ENCODE measurements around the gene ACOXL.

- TF ChIP-seq EZH2 (IDR thresholded peaks at IDR 0.05; ENCODE audit: insufficient read depth, poor library complexity, severe bottlenecking), result no peak
- no peak for TF ChIP-seq EZH2phosphoT487 (IDR thresholded peaks at IDR 0.05; ENCODE audit: insufficient read depth, low read depth)
Observed at GRCh38 chr2:110794390-110794789, 62.0 kb downstream of the ACOXL start.
